ENCODE data around the gene LAMTOR2.
A peak's percentile ranks its signal among the peaks of the same experiment; 100 is the strongest.

Gene LAMTOR2

GRCh38 chr1:156096640-156097391 lies 42.2 kb downstream of the LAMTOR2 start:
- CTCF ChIA-PET, result interaction anchor here (0.7 to 29.5 kb wide), 35 partner anchors 6 to 263 kb away, joined by 3 to 1837 read pairs (median 6); partner anchors contain the start of genes LMNA, MEX3A, PMF1 and SEMA4A
- peak overlapping the region; percentile 3; the same call in 1 of the 2 replicates for H3K4me3 ChIP-seq (ENCODE audit: low read depth, low read length)
- no peak for DNase-seq (ENCODE audit: low read depth, low spot score)
- TF ChIP-seq, protein P1, sequence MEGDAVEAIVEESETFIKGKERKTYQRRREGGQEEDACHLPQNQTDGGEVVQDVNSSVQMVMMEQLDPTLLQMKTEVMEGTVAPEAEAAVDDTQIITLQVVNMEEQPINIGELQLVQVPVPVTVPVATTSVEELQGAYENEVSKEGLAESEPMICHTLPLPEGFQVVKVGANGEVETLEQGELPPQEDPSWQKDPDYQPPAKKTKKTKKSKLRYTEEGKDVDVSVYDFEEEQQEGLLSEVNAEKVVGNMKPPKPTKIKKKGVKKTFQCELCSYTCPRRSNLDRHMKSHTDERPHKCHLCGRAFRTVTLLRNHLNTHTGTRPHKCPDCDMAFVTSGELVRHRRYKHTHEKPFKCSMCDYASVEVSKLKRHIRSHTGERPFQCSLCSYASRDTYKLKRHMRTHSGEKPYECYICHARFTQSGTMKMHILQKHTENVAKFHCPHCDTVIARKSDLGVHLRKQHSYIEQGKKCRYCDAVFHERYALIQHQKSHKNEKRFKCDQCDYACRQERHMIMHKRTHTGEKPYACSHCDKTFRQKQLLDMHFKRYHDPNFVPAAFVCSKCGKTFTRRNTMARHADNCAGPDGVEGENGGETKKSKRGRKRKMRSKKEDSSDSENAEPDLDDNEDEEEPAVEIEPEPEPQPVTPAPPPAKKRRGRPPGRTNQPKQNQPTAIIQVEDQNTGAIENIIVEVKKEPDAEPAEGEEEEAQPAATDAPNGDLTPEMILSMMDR (IDR thresholded peaks at IDR 0.05; ENCODE audit: insufficient read depth, low read length, missing control alignments), result peak; percentile 99
- POLR2A ChIA-PET, result interaction anchor here (0.5 to 4.6 kb wide), 8 partner anchors 10 to 217 kb away, joined by 3 to 47 read pairs (median 3); partner anchors contain the start of gene LMNA

DNA sequence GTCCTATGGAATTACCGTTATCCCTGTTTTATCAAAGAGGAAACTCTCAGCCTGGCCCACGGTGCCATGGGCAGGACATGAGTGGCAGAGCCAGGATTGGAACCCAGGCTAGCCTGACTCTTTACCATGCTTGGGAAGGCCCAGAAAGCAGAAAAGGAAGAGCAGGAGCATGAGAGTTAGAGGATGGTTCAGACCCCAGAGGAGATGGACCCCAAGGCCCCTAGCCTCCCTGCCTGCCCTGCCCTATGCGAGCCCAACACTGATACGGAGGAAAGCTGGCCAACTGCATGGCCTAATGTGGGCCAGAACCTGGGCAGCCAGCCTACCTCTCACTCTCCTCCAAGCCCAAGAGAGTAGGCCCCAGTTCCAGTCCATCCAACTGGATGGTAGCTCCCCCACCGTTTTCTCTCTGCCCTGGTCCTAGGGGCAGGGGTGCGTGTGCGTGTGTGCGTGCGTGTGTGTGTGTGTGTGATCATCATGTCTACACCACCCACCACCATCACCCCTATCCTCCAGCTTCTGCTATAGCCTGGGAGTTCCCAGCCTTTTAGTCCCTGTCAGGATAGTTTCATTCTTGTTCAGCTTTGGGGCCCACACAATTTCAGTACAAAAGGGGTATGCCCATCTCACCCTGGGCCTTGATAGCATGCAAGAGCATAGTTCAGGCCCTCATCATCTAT lies 43.1 kb downstream of the LAMTOR2 start:
- no peak overlapping the region for H3K4me3 ChIP-seq (ENCODE audit: low read depth, low read length)
- TF ChIP-seq, protein P1 (IDR thresholded peaks at IDR 0.05; ENCODE audit: insufficient read depth, low read length, missing control alignments), result no peak
- CTCF ChIA-PET, result interaction anchor here (0.8 to 29.5 kb wide), 22 partner anchors 5 to 262 kb away, joined by 3 to 1837 read pairs (median 6); partner anchors contain the start of genes LMNA, MEX3A, PMF1 and SEMA4A
- POLR2A ChIA-PET, result interaction anchor here (0.6 to 4.6 kb wide), 5 partner anchors 18 to 50 kb away, joined by 3 to 47 read pairs (median 8); partner anchors contain the start of gene LMNA
- no peak for DNase-seq (ENCODE audit: low read depth, low spot score)

- DNase-seq (ENCODE audit: low read depth, low spot score), result no peak
- CTCF ChIA-PET, result interaction anchor here (0.8 to 29.5 kb wide), 8 partner anchors 5 to 133 kb away, joined by 3 to 1837 read pairs (median 6); partner anchors contain the start of genes LMNA, SEMA4A and SLC25A44
- POLR2A ChIA-PET, result interaction anchor here (1.4 to 4.6 kb wide), 2 partner anchors 29 to 44 kb away, joined by 3 to 47 read pairs; no protein-coding TSS in a partner anchor
- TF ChIP-seq, protein P1 (IDR thresholded peaks at IDR 0.05; ENCODE audit: insufficient read depth, low read length, missing control alignments), result no peak
- no peak overlapping the region for H3K4me3 ChIP-seq (ENCODE audit: low read depth, low read length)
Observed at GRCh38 chr1:156098784-156099183, 44.2 kb downstream of the LAMTOR2 start.

DNA sequence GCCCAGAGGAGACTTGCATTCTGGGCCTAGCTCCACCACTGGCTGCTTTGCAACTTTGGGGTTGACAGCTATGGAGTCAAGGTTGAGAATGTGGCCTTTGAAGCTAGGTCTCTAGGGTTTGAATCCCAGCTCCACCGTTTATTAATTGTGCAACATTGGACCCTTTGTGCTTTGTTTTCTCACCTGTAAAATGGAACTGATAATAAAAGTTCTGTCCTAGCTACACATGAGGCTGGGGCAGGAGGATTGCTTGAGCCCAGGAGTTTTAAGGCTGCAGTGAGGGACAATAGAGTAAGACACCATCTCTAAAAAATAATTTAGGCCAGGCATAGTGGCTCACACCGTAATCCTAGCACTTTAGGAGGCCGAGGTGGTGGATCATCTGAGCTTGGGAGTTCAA lies 44.7 kb downstream of the LAMTOR2 start:
- ChIA-PET CTCF (interaction anchor here (0.7 to 29.5 kb wide), 8 partner anchors 6 to 219 kb away, joined by 3 to 1837 read pairs (median 6); partner anchors contain the start of genes LMNA and SEMA4A), POLR2A (interaction anchor here (0.6 to 4.6 kb wide), 3 partner anchors 29 to 218 kb away, joined by 3 to 47 read pairs (median 3); no protein-coding TSS in a partner anchor)
- TF ChIP-seq, protein P1 (IDR thresholded peaks at IDR 0.05; ENCODE audit: insufficient read depth, low read length, missing control alignments), result no peak
- DNase-seq (ENCODE audit: low read depth, low spot score), result no peak
- no peak overlapping the region for H3K4me3 ChIP-seq (ENCODE audit: low read depth, low read length)

GRCh38 chr1:156100205-156100995 lies 45.8 kb downstream of the LAMTOR2 start:
- no peak for DNase-seq (ENCODE audit: low read depth, low spot score)
- ChIA-PET CTCF (interaction anchor here (0.9 to 29.5 kb wide), 6 partner anchors 7 to 219 kb away, joined by 3 to 1837 read pairs (median 11); partner anchors contain the start of genes LMNA and SEMA4A), POLR2A (interaction anchor here (4.6 kb wide), 1 partner anchor 28 kb away, joined by 47 read pairs; no protein-coding TSS in a partner anchor)
- TF ChIP-seq, protein P1 (IDR thresholded peaks at IDR 0.05; ENCODE audit: insufficient read depth, low read length, missing control alignments), result no peak
- no peak overlapping the region for H3K4me3 ChIP-seq (ENCODE audit: low read depth, low read length)

Measured in AG04449 (cell line).